CD1c-positive myeloid dendritic cell (primary cell): Measurements from ENCODE around the gene CAVIN3.
A peak's percentile ranks its signal among the peaks of the same experiment; 100 is the strongest.

ENCODE experiments used
- DNase-seq: peaks from one replicate; pipeline ENCODE4 v3.0.0-alpha.2; 2016; ENCODE audit errors: extremely low spot score

Gene CAVIN3

GRCh38 chr11:6320411-6321155 is at the start of gene CAVIN3:
Gene CAVIN3 (minus strand): TSS chr11:6320501. CDS start chr11:6320476, 25 bp downstream.
- peak; percentile 62 for DNase-seq

GRCh38 chr11:6365659-6366058 is 45.4 kb upstream of the CAVIN3 start:
- no peak for DNase-seq

GRCh38 chr11:6362873-6363678 is 42.8 kb upstream of the CAVIN3 start:
- DNase-seq: peak; percentile 69

- DNase-seq: no peak
These were observed 42.0 kb upstream of the CAVIN3 start for GRCh38 chr11:6362185-6362872.

GRCh38 chr11:6360183-6360582 is 39.9 kb upstream of the CAVIN3 start:
- DNase-seq: no peak

GRCh38 chr11:6357222-6357621 is 36.9 kb upstream of the CAVIN3 start:
- peak; percentile 75 for DNase-seq

GRCh38 chr11:6356503-6357055 is 36.3 kb upstream of the CAVIN3 start:
- DNase-seq: no peak

GRCh38 chr11:6354651-6355485 is 34.6 kb upstream of the CAVIN3 start:
- no peak for DNase-seq

GRCh38 chr11:6353367-6353987 is 33.2 kb upstream of the CAVIN3 start:
- peak; percentile 67 for DNase-seq

- DNase-seq: no peak
These were observed 31.6 kb upstream of the CAVIN3 start for GRCh38 chr11:6351782-6352382.

GRCh38 chr11:6350486-6350885 is 30.2 kb upstream of the CAVIN3 start:
- DNase-seq: no peak

- no peak for DNase-seq
These were observed 29.7 kb upstream of the CAVIN3 start for GRCh38 chr11:6350043-6350442.

- DNase-seq: no peak
These were observed 25.1 kb upstream of the CAVIN3 start for GRCh38 chr11:6345366-6345765.

- DNase-seq: no peak
These were observed 16.0 kb upstream of the CAVIN3 start for GRCh38 chr11:6336293-6336692.

GRCh38 chr11:6334806-6335205 is 14.5 kb upstream of the CAVIN3 start:
- no peak for DNase-seq

- no peak for DNase-seq
These were observed 12.8 kb upstream of the CAVIN3 start for GRCh38 chr11:6333095-6333494.

- no peak for DNase-seq
These were observed 11.8 kb upstream of the CAVIN3 start for GRCh38 chr11:6332066-6332465.

GRCh38 chr11:6328321-6328720 is 8.0 kb upstream of the CAVIN3 start:
- no peak for DNase-seq

GRCh38 chr11:6327806-6328205 is 7.5 kb upstream of the CAVIN3 start:
- no peak for DNase-seq

GRCh38 chr11:6326985-6327384 is 6.7 kb upstream of the CAVIN3 start:
- DNase-seq: no peak
